ENCODE data around the gene KNDC1.

DNA sequence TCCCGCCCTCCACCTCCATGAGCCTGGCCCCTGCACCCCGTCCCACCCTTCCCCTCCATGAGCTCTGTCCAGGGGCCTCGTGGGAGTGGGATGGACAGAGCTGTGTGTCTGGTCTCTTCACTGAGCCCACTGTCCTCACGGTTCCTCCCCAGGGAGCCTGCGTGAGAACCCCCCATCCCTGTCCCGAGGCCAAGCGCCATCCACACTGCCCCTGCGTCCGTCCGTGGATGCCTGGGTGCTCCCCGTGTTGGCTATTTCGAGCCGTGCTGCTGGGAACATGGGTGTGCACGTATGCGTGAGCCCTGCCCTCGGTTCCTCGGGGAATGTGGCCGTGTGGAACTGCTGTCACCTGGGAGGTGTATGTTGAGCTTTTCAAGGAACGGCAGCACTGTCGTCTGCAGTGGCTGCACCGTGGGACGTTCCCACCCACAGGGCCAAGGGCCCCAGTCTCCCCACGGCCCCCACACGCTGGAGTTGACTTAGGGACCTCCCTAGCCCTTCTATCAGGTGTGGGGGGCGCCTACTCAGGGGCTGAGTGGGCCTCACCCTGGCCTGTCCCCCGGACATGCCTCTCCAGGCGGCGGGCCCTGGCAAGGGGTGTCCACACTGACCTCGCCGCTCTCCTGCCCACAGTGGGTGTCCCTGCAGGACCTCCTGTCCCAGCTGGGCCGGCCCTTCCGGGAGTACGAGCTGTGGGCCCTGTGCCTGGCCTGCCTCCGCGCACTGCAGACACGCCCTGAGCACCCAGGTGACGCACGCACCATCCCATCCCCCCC, 28.1 kb downstream of the KNDC1 start:
- TF ChIP-seq, protein P1, sequence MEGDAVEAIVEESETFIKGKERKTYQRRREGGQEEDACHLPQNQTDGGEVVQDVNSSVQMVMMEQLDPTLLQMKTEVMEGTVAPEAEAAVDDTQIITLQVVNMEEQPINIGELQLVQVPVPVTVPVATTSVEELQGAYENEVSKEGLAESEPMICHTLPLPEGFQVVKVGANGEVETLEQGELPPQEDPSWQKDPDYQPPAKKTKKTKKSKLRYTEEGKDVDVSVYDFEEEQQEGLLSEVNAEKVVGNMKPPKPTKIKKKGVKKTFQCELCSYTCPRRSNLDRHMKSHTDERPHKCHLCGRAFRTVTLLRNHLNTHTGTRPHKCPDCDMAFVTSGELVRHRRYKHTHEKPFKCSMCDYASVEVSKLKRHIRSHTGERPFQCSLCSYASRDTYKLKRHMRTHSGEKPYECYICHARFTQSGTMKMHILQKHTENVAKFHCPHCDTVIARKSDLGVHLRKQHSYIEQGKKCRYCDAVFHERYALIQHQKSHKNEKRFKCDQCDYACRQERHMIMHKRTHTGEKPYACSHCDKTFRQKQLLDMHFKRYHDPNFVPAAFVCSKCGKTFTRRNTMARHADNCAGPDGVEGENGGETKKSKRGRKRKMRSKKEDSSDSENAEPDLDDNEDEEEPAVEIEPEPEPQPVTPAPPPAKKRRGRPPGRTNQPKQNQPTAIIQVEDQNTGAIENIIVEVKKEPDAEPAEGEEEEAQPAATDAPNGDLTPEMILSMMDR (conservative IDR thresholded peaks at IDR 0.05 in 1 of 2, IDR thresholded peaks at IDR 0.05 in 1 of 2; ENCODE audit: extremely low read depth in 1 of 2, insufficient read depth in 1 of 2, low read depth in 1 of 2, low read length in 2 of 2): no peak
- TF ChIP-seq EZH2 (IDR thresholded peaks at IDR 0.05; ENCODE audit: borderline replicate concordance, low read length): no peak
